Measurements from ENCODE around the gene DIAPH1.
A peak's percentile ranks its signal among the peaks of the same experiment; 100 is the strongest.

DIAPH1 gene

DNA sequence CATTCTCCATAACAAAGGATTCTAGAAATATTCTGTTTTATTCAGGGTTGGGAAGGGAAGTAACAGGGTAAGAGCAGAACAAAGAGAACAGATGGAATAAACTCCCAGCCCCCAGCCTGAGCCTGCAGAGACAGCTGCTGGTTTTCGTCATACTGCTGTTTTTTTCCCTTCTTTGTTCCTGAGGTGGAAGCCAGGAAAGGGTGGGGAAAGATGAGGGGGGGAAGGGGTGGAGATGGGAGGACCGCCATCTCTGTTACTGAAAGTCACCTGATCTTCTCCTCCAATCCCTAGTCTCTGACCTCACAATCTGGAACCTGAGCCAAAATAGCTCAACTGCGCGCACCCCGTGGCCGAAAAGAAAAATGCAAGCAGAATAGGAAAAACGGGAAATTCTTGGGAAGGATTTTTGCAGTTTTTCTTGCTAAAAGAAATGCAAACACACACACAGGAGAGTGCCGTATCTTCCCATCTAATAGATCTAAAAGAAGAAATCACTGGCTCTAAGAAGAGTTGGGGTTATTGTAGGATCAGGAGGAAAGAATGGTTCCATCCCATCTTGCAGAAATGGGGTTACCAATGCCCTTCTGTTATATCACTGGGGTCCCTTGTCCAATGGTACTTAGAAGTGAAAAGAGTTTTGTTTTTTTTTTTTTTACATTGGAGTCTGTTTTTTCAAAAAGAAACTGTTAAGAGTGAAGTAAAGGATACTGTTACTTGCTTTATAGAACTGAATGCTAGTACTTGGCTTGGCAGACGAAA, 57.9 kb downstream of the DIAPH1 start:
- no peak for DNase-seq (ENCODE audit: low read depth)

- no peak for DNase-seq (ENCODE audit: low read depth)
Observed at GRCh38 chr5:141560151-141560550, 58.6 kb downstream of the DIAPH1 start.

DNA sequence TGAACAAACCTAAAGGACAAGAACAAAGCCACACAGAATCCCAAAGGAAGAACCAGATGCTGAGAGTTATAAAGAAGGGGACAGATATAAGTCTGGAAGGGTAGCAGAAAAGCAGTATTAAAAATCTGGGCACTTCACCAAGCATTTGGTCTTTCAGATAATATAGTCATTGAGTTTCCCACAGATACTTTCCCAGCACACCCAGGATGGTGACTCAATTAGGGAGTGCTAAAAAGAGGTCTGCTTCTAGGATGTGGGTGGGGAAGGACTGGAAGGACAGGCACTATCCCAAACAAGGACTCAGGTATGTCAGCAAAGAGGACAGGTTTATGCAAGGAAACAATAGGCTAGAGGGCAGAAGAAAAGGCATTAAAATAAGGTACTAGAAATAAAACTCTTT, 59.3 kb downstream of the DIAPH1 start:
- no peak for DNase-seq (ENCODE audit: low read depth)

DNA sequence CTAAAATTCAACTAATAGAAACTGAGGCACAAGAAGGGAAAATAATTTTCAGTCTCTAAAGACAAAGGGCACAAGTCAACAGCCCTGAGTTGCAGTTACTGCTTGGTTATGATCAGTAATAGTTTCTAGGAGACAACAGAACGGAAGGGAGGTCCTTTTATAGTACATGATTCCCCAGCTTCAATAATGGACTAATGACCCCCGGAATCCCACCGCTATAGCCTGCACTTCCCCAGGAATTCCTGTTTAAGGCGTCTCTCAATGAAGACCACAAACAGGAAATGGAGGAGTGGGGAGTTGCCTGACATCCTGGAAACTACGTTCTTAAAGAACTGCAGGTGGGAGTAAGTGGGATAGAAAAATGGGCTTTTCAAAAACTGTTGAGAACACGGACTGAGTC, 60.6 kb downstream of the DIAPH1 start:
- DNase-seq (ENCODE audit: low read depth), result no peak

- DNase-seq (ENCODE audit: low read depth), result peak; percentile 48
Observed at GRCh38 chr5:141557681-141558136, 61.1 kb downstream of the DIAPH1 start.

GRCh38 chr5:141547921-141548320, 70.9 kb downstream of the DIAPH1 start:
- DNase-seq (ENCODE audit: low read depth), result no peak

- no peak for DNase-seq (ENCODE audit: low read depth)
Observed at GRCh38 chr5:141547488-141547887, 71.3 kb downstream of the DIAPH1 start.

- DNase-seq (ENCODE audit: low read depth), result no peak
Observed at GRCh38 chr5:141543053-141543452, 75.7 kb downstream of the DIAPH1 start.

DNA sequence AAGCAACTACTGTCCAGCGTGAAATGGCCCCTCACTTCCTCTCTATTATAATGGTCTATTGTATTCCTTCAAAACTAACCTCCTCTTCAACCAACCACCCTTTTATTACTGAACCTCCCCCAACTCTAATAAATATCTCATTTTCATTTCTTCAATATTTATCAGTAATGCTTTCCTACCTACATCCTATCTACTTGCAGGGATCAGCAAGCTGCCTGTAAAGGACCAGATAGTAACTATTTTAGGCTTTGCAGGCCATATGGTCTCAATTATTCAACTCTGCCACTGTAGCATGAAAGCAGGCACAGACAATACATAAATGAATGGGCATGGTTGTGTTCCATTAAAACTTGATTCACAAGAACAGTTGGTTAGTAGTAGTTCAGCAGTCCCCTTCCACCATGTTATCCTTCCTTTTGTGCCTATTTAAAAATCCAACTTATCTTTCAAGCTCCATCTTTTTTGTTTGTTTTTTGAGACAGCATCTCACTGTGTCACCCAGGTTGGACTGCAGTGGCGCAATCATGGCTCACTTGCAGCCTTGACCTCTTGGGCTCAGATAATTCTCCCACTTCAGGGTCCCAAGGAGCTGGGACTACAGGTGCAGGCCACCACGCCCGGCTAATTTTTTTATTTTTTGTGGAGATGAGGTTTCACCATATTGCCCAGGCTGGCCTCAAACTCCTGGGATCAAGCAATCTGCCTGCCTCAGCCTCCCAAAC, 84.1 kb downstream of the DIAPH1 start:
- no peak for DNase-seq (ENCODE audit: low read depth)

DNA sequence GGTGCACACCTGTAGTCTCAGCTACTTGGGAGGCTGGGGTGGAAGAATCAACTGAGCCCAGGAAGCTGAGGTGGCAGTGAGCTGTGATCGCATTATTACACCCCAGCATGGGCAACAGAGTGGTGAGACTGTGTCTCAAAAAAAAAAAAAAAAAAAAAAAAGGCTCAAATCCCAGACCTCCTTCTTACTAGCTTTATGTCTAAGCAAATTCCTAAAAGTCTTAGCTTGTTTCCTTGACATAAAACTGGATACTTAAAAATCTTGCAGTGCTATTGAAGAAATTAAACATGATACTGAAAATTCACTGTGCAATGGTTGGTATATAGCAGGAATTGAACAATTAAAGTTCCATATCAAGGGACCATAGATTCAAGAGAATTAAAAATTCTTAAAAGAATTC, 84.9 kb downstream of the DIAPH1 start:
- DNase-seq (ENCODE audit: low read depth), result no peak

DNA sequence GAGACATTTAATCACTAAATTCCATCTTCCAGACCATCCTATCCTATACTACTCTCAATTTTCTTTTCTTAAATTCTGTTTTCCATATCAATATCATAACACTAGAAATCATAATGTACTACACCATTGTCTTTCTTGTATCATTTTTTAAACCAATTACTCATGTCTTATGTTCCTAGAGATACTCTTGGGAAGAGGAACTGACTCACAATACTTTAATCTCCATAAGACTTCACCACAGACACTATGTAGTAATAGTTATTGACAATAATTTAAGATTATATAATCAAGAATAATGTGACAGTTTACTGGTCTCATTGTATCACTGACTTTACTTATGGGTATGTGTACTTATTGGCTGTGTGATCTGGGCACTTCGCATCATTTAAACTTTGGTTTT, 86.1 kb downstream of the DIAPH1 start:
- DNase-seq (ENCODE audit: low read depth), result no peak

GRCh38 chr5:141529873-141530272, 88.9 kb downstream of the DIAPH1 start:
- DNase-seq (ENCODE audit: low read depth), result no peak

DNA sequence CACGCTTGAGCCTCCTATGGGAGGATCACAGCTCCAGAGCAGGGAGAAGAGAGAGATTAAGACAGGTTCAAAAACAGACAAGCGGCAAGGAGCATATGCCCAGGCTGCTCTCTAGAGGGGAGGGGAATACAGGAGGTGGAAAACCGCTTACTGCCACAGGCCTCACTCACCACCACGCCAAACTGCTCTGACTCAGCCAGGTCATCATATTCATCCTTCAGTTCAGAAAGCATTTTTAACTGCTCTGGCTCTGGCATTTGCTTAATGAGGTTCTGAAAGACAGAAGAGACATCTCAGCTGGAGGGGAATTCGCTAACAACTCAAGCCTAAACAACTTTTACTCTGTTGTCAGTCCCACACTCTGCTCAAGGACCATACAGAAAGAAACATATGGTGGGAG, 89.8 kb downstream of the DIAPH1 start:
- no peak for DNase-seq (ENCODE audit: low read depth)

DNA sequence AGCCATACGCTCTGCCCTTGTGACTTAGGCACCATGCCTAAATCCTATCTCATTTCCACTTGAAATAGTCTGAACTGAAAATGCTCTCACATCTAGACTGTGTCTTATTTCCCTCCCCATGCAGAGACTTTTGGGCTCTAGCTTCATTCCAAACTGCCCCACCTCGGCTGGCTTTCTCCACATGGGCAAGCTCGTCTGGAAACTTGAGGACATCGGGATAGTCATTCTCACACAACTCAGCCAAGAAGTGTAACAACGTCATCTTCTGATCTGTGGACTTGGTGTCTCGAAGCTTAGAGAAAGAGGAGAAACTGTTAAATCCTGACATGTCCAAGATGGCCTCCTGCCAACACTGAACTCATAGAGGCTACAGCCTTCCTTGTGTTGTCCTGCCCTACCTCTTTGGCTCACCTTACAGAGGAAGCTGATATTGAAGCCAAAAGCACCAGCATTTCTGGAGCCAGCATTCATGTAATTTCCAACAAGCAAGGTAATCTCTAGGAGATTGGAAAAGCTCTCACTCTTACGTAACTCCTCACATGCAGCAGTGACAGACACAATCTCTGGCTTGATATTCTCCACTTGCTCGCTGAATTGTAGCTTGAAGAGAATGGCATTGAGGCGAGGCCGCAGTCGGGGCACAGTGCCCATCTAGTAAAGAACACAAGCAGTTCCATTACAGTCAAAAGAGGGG, 90.4 kb downstream of the DIAPH1 start:
- no peak for DNase-seq (ENCODE audit: low read depth)

GRCh38 chr5:141527426-141527825, 91.4 kb downstream of the DIAPH1 start:
- no peak for DNase-seq (ENCODE audit: low read depth)

DNA sequence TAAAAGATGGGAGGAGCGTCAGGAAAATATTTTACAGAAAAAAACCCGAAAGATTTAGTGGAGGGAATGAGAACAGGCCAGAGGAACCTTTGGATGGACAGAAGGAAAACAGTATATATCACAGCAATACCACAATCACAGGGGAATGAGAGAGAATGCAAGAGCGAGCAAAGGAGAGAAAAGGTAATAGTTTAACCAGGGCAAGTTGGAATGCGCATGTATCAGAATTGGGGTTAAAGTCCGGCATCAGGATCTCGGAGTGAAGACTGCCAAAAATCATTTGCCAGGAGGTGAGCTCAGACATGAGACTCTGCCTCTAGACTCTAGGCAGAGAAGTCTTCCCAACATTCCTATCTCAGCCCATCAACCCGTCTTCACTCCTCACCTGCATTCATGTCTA, 93.1 kb downstream of the DIAPH1 start:
- DNase-seq (ENCODE audit: low read depth), result no peak

DNA sequence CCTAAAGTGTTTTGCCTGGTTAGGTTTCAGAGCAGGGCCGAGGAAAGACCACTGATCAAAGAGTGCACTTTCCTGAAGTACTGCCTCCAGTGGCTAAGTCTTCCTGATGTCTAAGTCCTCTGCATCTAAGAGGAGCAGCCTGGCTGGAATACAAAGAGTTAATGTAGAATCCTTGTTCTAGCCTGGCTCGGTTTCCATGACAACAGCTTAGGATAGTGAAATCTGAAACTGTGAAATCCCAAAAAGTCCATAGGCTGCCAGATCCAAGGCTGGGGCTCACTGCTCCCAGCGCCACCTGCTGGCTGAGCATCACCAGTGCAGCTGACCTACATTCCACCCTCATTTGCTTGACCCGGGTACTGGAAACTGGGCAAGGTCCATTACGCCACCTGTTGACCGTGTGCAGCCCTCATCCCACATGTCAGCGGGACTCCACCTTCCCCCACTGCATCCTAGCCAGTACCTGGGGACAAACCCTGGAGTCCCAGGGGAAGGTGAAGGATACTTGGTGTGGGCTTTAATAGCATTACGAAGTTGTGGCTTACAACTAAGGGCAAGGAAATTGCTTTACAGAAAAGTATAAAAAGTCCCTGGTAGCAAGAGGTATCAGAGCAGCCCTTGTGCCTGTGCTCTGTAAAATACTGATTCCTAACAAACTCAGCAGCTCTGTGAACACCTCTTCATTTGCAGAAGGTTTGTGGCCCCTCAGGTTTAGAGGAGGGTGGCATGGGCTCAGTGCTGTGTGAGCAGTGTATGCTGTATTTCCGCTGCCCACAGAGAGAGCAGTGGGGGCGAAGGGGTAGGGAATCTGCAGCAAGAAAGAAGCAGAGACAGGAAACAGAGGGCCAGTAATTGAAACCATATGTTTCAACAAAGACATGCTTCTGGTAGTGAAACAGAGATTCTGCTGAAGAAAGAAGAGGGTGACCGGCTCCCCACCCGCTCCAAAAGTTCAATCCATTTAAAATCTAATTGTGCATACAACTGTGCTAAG, 93.9 kb downstream of the DIAPH1 start:
- DNase-seq (ENCODE audit: low read depth), result peak; percentile 25

DNA sequence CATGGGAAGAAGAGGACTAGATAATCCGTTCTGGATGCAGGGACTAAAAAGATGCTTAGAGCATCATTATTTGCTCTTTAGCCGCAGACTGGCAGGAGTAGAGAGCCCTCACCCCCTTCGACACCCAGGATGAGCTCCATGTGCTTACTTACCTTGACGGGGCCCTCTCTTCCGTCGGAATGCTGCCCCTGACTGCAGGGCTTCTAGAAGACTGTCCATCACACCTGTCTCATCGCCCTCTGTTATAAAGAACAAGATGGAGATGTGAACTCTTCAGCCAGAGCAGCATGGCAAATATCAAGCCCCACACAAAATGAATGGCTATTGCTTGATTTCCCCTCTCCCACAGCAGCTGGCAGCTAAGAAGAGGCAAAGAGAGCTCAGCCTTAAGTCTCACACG, 94.8 kb downstream of the DIAPH1 start:
- DNase-seq (ENCODE audit: low read depth), result no peak

- no peak for DNase-seq (ENCODE audit: low read depth)
Observed at GRCh38 chr5:141522301-141522700, 96.5 kb downstream of the DIAPH1 start.

DNA sequence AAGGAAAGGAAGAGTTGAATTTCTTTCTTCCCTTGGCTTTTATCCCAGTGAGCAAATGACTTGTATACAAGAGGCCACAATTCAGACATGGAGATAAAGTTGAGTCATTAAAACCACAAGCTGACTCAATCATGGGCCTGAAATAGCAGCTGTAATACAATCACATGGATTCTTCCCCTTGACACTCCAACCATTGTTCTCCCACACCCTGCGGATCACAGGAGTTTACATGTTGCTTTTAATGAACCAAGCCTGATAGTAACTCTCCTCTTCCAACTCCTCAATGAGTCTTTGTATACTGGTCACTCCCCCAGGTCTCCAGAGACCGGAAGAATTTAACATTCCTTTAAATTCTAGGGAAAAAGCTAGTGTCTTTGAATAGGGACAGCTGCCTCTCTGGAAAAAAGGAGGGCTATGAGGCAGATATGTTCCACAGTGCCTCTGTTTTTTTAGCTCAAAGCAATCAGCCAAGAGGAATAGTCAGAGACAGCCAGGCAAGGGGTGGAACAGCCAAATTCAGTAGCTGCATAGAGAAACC, 97.5 kb downstream of the DIAPH1 start:
- DNase-seq (ENCODE audit: low read depth), result no peak

Data from stimulated activated CD4-positive, alpha-beta T cell treated with anti-CD3 and anti-CD28 coated beads, Interleukin-2, amount 100 ng/mL, for 4 hours (primary cell).